GM23338 (cell line): ENCODE results near the gene LAGE3. TPM values are rescaled to one million over a fixed set of nuclear protein-coding genes. Genes with fewer than 3 reads are reported as not detected.

Source experiments
- ATAC-seq: fragments of 200-7000 bp; cut with Tn5 transposase; 3 replicates; pipeline ENCODE4 v1.9.1; 2020
- DNase-seq: peaks from one replicate; pipeline ENCODE4 v3.0.0-alpha.2; 2015; ENCODE audit warnings: low spot score
- H2AFZ ChIP-seq: fragments of 200-600 bp; sonication (generic); 2 replicates; pipeline ENCODE4 v1.8.0; 2016; ENCODE audit warnings: antibody characterized with exemption, mild to moderate bottlenecking, moderate library complexity
- H3F3A ChIP-seq: fragments of 200-600 bp; sonication (generic); replicated peaks from 2 replicates; pipeline ENCODE4 v1.8.0; 2017; ENCODE audit warnings: antibody characterized with exemption, mixed run types, low read depth
- H3K27ac ChIP-seq: fragments of 200-600 bp; sonication (generic); 2 replicates; pipeline ENCODE4 v1.6.1; 2016; ENCODE audit warnings: low read depth
- H3K27me3 ChIP-seq: fragments of 200-600 bp; sonication (generic); 2 replicates; pipeline ENCODE4 v1.8.0; 2016; ENCODE audit warnings: mild to moderate bottlenecking, mixed run types, moderate library complexity; ENCODE audit not compliant: insufficient read depth
- H3K36me3 ChIP-seq: fragments of 200-600 bp; sonication (generic); 2 replicates; pipeline ENCODE4 v1.8.0; 2016; ENCODE audit warnings: mild to moderate bottlenecking; ENCODE audit not compliant: insufficient read depth
- H3K4me1 ChIP-seq: fragments of 200-600 bp; sonication (generic); 2 replicates; pipeline ENCODE4 v1.8.0; 2016; ENCODE audit warnings: mild to moderate bottlenecking, moderate library complexity; ENCODE audit not compliant: insufficient read depth
- H3K4me2 ChIP-seq: fragments of 200-600 bp; sonication (generic); 2 replicates; pipeline ENCODE4 v1.7.1; 2017; ENCODE audit warnings: mixed run types
- H3K4me3 ChIP-seq: fragments of 200-600 bp; sonication (generic); 2 replicates; pipeline ENCODE4 v1.6.1; 2016; ENCODE audit warnings: mixed run types
- H3K79me2 ChIP-seq: fragments of 200-600 bp; sonication (generic); replicated peaks from 2 replicates; pipeline ENCODE4 v1.8.0; 2017; ENCODE audit warnings: mild to moderate bottlenecking; ENCODE audit not compliant: insufficient read depth
- H3K9me2 ChIP-seq: fragments of 200-600 bp; sonication (generic); 2 replicates; pipeline ENCODE4 v1.8.0; 2017; ENCODE audit not compliant: insufficient read depth
- H4K20me1 ChIP-seq: fragments of 200-600 bp; sonication (generic); replicated peaks from 2 replicates; pipeline ENCODE4 v1.8.0; 2017; ENCODE audit warnings: mild to moderate bottlenecking; ENCODE audit not compliant: insufficient read depth
- H3K27ac Mint-ChIP-seq: 2 replicates; pipeline ENCODE4 v1.8.0; 2020; ENCODE audit warnings: inconsistent platforms, mild to moderate bottlenecking, moderate library complexity, mixed read lengths
- H3K27me3 Mint-ChIP-seq: 3 replicates; pipeline ENCODE4 v1.8.0; 2022; ENCODE audit warnings: low read depth, mild to moderate bottlenecking, moderate library complexity, mixed read lengths, inconsistent platforms; ENCODE audit not compliant: insufficient read depth, poor library complexity
- H3K36me3 Mint-ChIP-seq: 3 replicates; pipeline ENCODE4 v1.8.0; 2021; ENCODE audit warnings: low read depth, mild to moderate bottlenecking, inconsistent platforms, moderate library complexity, mixed read lengths
- H3K4me1 Mint-ChIP-seq: 3 replicates; pipeline ENCODE4 v1.8.0; 2020; ENCODE audit warnings: mild to moderate bottlenecking, inconsistent platforms, mixed read lengths
- H3K4me3 Mint-ChIP-seq: 3 replicates; pipeline ENCODE4 v1.8.0; 2021; ENCODE audit warnings: moderate library complexity, mild to moderate bottlenecking, inconsistent platforms, mixed read lengths
- H3K9me3 Mint-ChIP-seq: 3 replicates; pipeline ENCODE4 v1.8.0; 2020; ENCODE audit warnings: moderate library complexity, mild to moderate bottlenecking, inconsistent platforms, mixed read lengths
- CREB1 ChIP-seq: fragments of 250-450 bp; sonication (Bioruptor Pico); IDR thresholded peaks from 2 replicates; pipeline ENCODE4 v1.5.0; 2020; ENCODE audit warnings: low read depth, mild to moderate bottlenecking, moderate library complexity
- EZH2 ChIP-seq: fragments of 200-600 bp; sonication (generic); IDR thresholded peaks from one replicate; pipeline ENCODE4 v1.8.0; 2017; ENCODE audit warnings: antibody characterized with exemption, mild to moderate bottlenecking, low read depth; ENCODE audit not compliant: unreplicated experiment
- EZH2phosphoT487 ChIP-seq: fragments of 200-600 bp; sonication (generic); IDR thresholded peaks from one replicate; pipeline ENCODE4 v1.8.1; 2018; ENCODE audit warnings: antibody characterized with exemption; ENCODE audit not compliant: unreplicated experiment
- POLR2AphosphoS5 ChIP-seq: IDR thresholded peaks from 2 replicates; pipeline ENCODE4 v1.6.1; 2016; ENCODE audit warnings: antibody characterized with exemption, low read depth
- REST ChIP-seq: IDR thresholded peaks from one replicate; pipeline ENCODE4 v1.6.1; 2018; ENCODE audit warnings: antibody characterized with exemption; ENCODE audit not compliant: unreplicated experiment
- ZNF331 ChIP-seq: fragments of 250-450 bp; sonication (Bioruptor Pico); IDR thresholded peaks from 2 replicates; pipeline ENCODE4 v1.5.0; 2020; ENCODE audit warnings: low read depth, mild to moderate bottlenecking, moderate library complexity
- polyA plus RNA-seq: library from polyadenylated mRNA; unstranded; fragments of >200 nt; fragmentation: Nextera tagmentation; extraction: Ambion mirVana; gene quantifications from 2 replicates; pipeline ENCODE4 v1.2.1, GENCODE V29; 2016
- total RNA-seq: library from RNA; depleted of rRNA; stranded (reverse); fragments of >200 nt; shearing (Covaris generic); gene quantifications from 2 replicates; pipeline ENCODE4 v1.2.3, GENCODE V29; 2014
- TF ChIP-seq, protein P1 (sequence below), 2 experiments: fragments of 200-600 bp in 1 of 2; sonication (generic) in 1 of 2; conservative IDR thresholded peaks; 2 replicates each; pipeline versions ENCODE4 v1.5.1 to v1.6.1; 2016 to 2017; ENCODE audit warnings: antibody characterized with exemption in 2 of 2, low read depth in 2 of 2, mild to moderate bottlenecking in 2 of 2, moderate library complexity in 1 of 2
- TF ChIP-seq, protein P2 (sequence below): IDR thresholded peaks from 2 replicates; pipeline ENCODE4 v1.6.1; 2016; ENCODE audit warnings: antibody characterized with exemption

LAGE3 gene
- total and polyA plus RNA-seq, 2 experiments from 2014 or later = 71.0 to 84.5 TPM

DNA sequence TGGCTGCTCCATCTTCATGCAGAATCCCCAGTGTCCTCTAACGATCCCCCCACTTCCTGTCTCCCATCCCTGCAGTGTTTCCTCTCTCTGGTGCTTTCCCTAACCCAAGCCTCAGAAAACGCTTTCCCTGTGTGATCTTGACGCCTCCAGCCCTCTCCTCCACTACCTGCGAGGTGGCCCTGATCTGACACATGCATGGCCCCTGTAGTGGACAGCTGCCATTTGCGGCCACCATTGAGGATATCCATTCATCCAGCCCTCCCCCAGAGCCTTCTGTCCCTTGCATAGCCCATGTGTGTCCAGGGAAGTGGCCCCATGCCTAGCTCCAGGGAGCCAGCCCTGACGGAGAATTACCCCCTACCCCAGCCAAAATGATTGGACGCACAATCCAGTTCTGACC is 4.2 kb upstream of the LAGE3 start:
- Histone ChIP-seq H3K27ac (no peak overlapping the region), H3K4me1 (no peaks in the 10 kb centered on the region), H3K9me2 (no peaks in the 10 kb centered on the region), H3K36me3 (no peaks in the 10 kb centered on the region), H3K27me3 (no peaks in the 10 kb centered on the region), H2AFZ (no peak overlapping the region), H3K4me3 (no peak overlapping the region), H4K20me1 (no peaks in the 10 kb centered on the region; the same call in 1 of the 2 replicates), H3K79me2 (no peaks in the 10 kb centered on the region), H3F3A (no peaks in the 10 kb centered on the region), H3K4me2 (no peak overlapping the region)
- no peak overlapping the region for H3K4me3 Mint-ChIP-seq
- peaks cover 12% of the 10 kb centered on the region for H3K27me3 Mint-ChIP-seq
- peaks cover 5% of the 10 kb centered on the region; the same call in 2 of the 3 replicates for H3K36me3 Mint-ChIP-seq
- TF ChIP-seq EZH2phosphoT487 (no peak), POLR2AphosphoS5 (no peak), ZNF331 (CRISPR knock-in tag) (no peak)
- TF ChIP-seq, protein P1, sequence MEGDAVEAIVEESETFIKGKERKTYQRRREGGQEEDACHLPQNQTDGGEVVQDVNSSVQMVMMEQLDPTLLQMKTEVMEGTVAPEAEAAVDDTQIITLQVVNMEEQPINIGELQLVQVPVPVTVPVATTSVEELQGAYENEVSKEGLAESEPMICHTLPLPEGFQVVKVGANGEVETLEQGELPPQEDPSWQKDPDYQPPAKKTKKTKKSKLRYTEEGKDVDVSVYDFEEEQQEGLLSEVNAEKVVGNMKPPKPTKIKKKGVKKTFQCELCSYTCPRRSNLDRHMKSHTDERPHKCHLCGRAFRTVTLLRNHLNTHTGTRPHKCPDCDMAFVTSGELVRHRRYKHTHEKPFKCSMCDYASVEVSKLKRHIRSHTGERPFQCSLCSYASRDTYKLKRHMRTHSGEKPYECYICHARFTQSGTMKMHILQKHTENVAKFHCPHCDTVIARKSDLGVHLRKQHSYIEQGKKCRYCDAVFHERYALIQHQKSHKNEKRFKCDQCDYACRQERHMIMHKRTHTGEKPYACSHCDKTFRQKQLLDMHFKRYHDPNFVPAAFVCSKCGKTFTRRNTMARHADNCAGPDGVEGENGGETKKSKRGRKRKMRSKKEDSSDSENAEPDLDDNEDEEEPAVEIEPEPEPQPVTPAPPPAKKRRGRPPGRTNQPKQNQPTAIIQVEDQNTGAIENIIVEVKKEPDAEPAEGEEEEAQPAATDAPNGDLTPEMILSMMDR (conservative IDR thresholded peaks at IDR 0.05; ENCODE audit: low read depth in 2 of 2) = no peak
- DNase-seq (no peak), ATAC-seq (no peak)
- no peak overlapping the region for H3K27ac Mint-ChIP-seq
- H3K4me1 Mint-ChIP-seq = peaks cover 10% of the 10 kb centered on the region; the same call in 2 of the 3 replicates
- no peaks in the 10 kb centered on the region for H3K9me3 Mint-ChIP-seq

DNA sequence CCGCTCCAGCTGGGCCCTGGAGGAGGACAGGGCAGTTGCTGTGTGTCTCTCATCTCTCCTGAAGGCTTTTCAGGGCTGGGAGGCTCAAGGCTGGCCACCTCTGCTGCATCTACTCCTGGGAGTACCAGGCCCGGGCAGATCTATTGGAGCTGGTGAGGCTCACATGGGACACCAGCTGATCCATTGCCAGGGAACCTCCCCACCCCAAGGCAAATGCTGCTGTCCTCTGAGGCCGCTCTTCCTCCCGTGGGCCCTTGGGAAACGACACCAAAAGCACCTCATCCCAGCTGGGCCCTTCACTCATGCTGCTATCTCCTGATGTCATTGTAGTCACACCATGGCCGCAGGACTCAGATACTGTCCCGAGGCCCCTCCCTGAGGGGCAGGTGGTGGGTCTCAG is 3.7 kb upstream of the LAGE3 start:
- Mint-ChIP-seq H3K4me1 (peaks cover 10% of the 10 kb centered on the region; the same call in 2 of the 3 replicates), H3K4me3 (no peak overlapping the region), H3K27ac (no peak overlapping the region), H3K27me3 (peaks cover 9% of the 10 kb centered on the region), H3K36me3 (peaks cover 5% of the 10 kb centered on the region; the same call in 2 of the 3 replicates), H3K9me3 (no peaks in the 10 kb centered on the region)
- Histone ChIP-seq H2AFZ (no peak overlapping the region), H3K4me1 (no peaks in the 10 kb centered on the region), H3K4me2 (no peak overlapping the region), H3K79me2 (no peaks in the 10 kb centered on the region), H4K20me1 (no peaks in the 10 kb centered on the region; the same call in 1 of the 2 replicates), H3K9me2 (no peaks in the 10 kb centered on the region), H3F3A (no peaks in the 10 kb centered on the region), H3K27me3 (no peaks in the 10 kb centered on the region), H3K36me3 (no peaks in the 10 kb centered on the region), H3K27ac (no peak overlapping the region), H3K4me3 (no peak overlapping the region)
- DNase-seq = no peak
- ATAC-seq = no peak
- no peak for TF ChIP-seq POLR2AphosphoS5

DNA sequence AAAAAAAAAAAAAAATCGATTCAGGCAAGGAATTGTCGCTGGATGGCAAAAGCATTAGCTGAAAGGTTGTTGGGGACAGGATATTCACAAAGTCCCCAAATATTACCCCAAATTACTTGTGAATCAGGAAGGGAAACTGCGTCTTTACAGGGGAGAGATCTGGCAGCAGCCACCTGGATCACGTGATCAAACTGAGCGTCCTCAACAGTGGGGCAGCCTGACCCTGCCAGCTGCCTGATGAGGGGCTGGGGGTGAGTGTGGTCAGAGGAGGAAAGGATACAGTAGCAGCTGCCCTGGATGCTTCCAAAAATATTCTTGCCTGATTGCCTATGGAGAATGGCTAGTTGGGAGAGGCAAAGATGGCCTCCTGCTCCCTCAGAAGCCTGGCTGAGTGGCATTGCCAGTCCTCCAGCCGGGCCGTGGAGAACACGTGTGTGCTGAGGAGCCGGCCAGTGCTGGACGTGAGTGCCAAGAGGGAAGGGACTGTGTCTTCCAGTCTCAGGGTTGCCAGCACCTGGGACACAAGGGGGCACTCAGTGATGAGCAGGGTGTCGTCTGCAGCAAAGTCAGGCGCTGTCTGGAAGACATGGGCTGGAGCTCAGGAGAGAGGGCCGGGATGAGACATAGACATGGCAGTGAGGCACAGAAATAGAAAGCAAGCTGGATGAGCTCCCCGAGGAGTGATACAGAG is 3.0 kb upstream of the LAGE3 start:
- no peaks in the 10 kb centered on the region for H3K27me3 ChIP-seq
- H3K9me2 ChIP-seq = no peaks in the 10 kb centered on the region
- no peaks in the 10 kb centered on the region for H3K79me2 ChIP-seq
- no peak overlapping the region for H3K4me2 ChIP-seq
- Mint-ChIP-seq H3K36me3 (peaks cover 5% of the 10 kb centered on the region; the same call in 1 of the 3 replicates), H3K4me1 (peaks cover 10% of the 10 kb centered on the region; the same call in 2 of the 3 replicates), H3K27me3 (peaks cover 7% of the 10 kb centered on the region), H3K9me3 (no peaks in the 10 kb centered on the region), H3K4me3 (no peak overlapping the region; the same call in 2 of the 3 replicates), H3K27ac (no peak overlapping the region)
- no peak for ATAC-seq
- no peaks in the 10 kb centered on the region for H3F3A ChIP-seq
- no peak overlapping the region for H3K4me3 ChIP-seq
- no peak overlapping the region for H2AFZ ChIP-seq
- no peaks in the 10 kb centered on the region for H3K4me1 ChIP-seq
- DNase-seq = no peak
- no peaks in the 10 kb centered on the region; the same call in 1 of the 2 replicates for H4K20me1 ChIP-seq
- no peak overlapping the region for H3K27ac ChIP-seq
- no peaks in the 10 kb centered on the region for H3K36me3 ChIP-seq
- TF ChIP-seq, protein P1 (conservative IDR thresholded peaks at IDR 0.05; ENCODE audit: low read depth in 2 of 2) = no peak
- TF ChIP-seq REST = no peak
- no peak for TF ChIP-seq EZH2phosphoT487
- TF ChIP-seq, protein P2, sequence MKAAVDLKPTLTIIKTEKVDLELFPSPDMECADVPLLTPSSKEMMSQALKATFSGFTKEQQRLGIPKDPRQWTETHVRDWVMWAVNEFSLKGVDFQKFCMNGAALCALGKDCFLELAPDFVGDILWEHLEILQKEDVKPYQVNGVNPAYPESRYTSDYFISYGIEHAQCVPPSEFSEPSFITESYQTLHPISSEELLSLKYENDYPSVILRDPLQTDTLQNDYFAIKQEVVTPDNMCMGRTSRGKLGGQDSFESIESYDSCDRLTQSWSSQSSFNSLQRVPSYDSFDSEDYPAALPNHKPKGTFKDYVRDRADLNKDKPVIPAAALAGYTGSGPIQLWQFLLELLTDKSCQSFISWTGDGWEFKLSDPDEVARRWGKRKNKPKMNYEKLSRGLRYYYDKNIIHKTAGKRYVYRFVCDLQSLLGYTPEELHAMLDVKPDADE = no peak
- TF ChIP-seq EZH2 = no peak
- TF ChIP-seq CREB1 (CRISPR knock-in tag) = no peak
- no peak for TF ChIP-seq POLR2AphosphoS5
- no peak for TF ChIP-seq ZNF331 (CRISPR knock-in tag)
